C1 segment of cervical spinal cord (tissue), 14 donors: ENCODE results near the gene USP22.

Experiments
- DNase-seq, 14 donors: peaks; one replicate each; lab custom pipeline; 2025; lab: John Stamatoyannopoulos, UW

The USP22 gene

DNA sequence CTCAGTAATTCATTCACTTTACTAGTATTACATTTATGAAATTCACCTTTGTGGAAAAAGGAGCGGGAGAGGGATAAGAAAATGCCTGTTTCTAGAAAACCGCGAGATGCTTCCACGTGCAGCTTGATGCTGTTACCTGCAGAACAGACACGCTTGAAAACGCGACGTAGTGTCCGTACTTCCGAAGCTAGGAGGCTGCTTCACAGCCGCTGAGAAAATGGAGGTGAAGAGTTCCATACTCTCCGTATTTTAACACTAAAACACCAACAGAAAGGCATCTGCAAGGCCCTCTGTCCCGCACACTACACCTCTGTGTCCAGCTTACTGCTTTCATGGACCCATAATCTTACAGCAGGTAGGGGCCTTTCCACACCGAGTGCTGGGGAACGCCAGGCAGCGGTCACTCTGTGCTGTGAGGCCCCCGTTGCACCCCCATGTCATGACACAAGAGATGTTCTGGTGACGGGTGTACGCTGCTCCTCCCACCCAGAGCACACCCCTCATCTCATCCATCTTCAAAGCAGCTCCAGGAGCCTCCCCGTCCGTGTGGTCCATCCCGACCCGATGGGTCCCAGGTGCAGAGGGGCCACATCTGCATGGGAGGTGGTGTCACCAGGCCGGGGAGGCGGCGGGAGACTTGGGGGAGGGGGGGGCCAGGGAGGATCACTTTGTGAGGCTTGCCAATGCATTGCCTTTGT lies 40.4 kb downstream of the USP22 start:
- DNase-seq: peak in 1 of 14 donors; percentile 25

DNA sequence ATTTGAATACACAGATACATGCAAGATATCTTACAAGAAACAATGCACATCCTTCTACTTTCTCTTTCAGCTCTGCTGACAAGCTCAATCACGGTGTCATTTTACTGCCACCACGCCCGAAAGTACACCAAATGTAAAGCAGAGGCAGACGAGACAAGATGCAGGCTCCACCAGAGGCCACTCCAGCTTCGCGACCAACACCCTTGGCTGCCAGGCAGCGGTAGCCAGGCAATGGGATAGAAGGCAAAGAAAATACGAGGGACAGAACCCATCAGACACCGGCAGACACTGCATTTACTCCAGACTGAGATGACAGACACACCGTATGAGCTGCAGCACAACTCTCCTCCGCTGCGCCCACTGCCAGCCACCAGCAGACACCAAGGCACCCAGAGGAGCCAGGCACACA lies 41.0 kb downstream of the USP22 start:
- peak in 7 of 14 donors; percentile 10 to 38 (median 33) for DNase-seq

DNA sequence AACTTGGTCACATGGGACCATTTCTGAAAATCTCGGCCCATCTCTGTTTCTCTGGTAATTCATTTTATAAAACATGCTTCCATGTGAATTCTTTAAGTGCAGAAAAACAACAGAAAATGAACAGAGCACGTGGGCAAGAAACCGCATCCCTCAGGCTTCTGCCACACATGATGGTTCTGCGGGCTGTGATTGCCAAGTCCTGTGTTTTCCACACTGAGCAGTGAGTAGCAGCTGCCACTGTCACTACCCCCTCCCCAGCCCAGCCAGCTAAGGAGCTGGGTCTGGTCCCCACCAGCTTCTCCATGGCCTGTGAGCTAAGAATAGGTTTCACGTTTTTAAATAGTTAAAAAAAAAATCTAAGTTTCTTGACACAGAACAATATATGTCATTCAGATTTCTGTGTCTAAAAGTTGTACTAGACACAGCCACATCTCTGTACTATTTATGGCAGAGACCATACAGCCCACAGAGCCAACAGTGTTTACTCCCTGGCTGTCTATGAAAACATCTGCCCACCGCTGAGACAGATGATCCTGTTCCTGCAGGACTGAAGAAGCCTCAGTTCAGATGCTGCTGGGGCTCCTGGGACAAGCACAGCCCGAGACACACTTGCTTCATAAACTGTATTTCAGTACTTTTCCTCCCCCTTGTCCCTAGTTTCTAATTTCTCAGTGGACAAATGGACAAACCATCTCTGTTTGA lies 41.5 kb downstream of the USP22 start:
- peak in 6 of 14 donors; percentile 16 to 53 (median 30) for DNase-seq

DNA sequence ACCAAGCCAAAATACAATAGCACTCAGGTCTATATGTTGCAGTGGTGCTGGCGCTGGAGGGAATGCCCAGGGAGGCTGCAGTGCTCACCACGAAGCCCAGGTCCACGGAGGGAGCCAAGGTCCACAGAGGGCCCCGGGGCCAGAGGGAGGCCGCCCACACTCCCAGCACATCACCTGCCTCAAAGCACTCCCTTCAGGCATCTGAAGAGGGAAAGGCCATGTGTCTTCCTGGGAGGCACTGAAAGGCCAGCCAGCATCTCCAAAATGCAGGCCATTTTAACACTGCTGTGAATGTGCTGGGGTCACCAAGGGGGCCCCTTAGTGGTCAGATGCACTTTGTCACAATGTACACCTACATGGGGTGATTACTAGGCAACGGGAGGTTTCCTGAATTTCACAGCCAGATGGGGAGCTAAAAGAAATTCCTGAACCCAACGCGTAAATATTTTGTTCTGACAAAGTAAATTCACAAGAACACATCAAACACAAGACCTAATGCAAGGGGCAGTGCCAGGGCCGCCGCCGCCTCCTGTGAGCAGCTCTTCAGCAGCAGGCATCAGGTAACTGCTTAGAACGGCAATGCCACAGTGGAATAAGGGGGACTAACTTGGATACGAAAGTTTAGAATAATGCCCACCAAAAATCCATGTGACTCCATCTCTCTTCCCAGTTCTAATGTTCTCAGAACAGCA lies 42.8 kb downstream of the USP22 start:
- DNase-seq: no peak

DNA sequence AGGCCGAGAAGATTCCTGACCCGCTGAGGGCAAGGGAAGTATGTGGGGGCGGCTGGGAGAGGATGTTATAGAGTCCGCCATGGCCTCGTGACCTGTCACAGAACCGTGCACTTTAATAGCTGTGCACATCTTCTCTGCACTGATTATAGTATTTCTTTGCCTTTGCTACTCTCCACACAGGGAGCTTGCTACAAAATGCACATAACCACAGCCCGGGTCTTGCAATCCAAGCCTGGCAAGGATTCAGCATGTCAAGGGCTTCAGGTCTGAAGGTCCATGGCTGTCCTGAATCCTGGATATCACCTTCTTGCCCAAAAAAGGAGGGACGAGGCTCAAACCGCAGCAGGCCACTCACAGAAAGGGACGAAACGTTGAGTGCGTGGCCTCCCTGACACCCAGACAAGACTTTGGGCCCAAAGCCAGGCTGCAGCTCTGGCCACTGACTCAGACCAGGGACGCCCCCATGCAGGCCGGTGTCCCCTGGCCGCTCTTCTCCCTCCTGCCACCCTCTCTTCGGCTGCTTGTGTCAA lies 43.7 kb downstream of the USP22 start:
- DNase-seq: peak in 5 of 14 donors; percentile 15 to 54 (median 44)

DNA sequence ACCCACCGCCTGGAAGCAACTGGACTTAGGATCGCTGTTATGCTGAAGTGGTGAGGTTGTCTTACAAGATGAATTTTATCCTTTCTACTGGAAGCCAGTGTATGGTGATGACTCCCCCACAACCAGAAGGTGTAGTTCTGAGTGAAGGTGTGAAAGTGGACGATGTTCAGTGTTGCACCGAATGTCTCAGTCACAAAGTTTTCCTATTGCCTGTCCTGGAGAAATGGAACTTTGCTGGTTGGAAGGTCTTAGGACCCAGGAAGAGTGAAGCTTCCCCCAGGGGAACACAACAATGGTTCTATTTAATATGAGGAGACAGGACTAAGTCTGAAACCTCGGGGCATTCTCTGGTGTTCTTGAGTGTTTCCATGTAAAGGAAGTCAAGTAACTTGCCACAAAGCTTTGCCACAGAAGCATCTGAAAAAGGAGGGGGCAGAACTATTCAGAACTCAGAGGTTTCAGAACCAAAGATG lies 44.2 kb downstream of the USP22 start:
- DNase-seq: peak in 1 of 14 donors; percentile 38

DNA sequence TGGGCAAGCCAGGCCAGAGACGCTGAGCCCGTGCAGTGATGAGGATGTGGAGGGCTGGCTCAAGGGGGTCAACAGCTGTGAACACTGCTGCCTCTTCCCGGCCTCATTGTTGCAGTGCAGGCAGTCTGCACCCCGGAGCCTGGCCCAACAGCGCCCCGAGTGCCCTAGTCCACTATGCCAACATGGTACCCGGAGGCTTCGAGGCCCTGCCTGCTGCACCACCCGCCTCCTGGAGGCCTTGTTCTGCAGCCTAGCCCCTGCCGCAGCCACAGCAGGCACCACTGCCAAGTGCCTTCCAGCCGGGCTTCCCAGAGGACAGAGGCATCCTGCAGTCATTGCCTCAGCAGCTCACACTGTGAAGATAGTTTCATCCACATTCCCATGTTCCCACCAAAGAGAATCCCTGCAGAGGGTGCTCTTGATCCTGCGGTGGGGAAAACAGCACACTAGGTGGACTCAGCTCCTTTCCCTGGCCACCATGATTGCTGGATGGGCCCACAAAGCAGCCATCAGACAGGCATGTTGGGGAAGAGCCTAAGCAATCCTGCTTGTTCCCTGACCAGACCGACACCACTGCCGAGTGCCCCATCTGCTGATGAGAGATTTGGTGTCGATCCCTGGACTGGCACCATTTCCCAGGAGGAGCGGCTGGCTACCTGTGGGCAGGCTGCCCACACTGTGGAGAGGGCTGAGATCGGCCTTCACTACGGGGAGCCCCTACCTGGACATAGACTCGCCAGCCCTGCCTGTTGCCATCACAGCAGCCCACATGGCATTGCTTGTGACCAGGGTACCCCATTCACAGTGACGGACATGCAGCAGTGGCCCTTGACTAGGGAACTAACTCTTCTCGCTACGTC lies 44.9 kb downstream of the USP22 start:
- DNase-seq: peak in 1 of 14 donors; percentile 33

DNA sequence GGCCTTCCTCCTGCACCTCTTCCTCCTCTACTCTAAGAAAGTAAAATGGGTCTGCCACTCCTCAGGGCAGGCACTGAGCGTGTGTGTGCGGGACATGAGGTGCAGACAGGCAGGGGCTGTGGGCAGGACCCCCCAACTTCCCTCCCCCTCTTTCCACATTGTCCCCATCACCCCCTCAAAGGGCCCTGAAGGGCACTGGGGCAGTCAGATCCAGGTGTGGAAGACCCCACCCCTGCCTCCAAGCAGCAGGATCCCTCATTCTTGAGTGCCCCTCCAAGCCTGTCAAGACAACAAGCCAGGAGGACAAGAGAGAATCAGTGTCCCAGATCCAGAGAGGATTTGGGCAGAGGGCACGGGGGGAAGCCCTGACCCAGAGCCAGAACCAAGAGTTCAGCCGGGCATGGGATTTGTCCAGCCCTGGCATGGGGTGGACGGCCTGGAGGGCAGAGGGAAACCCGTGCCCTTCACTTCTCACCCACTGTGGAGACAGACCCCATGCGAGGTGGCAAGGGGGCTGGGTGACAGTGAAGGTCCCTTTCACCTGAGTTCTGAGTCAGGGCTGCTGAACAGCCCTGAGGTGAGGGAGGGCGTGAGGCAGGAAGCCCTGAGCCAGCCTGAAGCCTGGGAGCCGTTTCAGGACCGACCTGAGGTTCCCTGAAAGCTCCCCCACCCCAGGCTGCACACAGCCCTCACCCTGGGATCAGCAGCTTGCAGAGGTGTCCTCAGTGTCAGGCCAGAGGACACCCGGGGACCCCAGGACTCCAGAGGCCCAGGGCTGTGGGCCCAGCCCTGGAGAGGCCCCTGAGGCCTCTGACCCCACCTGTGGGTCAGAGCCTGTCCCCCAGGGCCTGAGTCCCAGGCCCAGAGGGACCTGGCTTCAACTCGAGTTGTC lies 45.8 kb downstream of the USP22 start:
- no peak for DNase-seq

DNA sequence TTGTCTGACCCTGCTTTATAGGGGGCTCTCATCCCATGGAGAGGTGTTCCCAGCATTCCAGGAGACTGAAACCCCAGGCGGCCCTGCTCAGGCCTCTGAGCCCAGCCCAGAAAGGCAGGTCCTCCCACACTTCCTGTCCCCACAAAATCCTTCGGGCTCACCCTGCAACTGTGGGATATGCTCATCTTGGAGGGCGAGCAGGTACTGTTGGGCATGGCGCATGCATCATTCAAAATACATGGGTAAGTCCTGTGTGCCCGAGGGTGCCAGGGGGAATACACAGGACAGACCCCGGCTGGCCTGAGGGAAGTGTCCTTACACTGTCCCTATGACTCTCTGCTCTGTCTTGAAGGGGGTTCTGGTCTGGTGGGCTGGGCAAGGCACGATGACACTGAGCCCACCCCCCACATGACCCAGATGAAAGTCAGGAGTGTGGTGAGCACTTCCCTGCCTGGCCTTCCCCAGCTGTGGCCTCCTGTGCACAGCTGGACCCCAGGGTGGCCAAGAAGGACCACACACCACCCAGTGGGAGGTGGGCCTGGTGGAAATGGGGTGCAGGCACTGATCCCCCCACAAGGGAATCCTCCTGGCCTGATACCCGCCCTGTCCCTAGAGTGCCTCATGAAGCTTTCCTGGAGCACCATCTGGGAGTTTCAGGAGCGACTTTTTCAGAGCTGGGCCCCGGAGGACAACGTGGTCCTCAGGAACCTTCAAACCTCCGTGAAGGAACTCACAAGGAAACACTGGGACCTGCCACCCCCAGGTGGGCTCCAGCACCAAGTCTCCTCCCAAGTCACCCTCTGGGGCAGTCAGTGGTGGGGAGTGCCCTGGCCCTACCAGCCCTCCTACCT lies 46.7 kb downstream of the USP22 start:
- no peak for DNase-seq

DNA sequence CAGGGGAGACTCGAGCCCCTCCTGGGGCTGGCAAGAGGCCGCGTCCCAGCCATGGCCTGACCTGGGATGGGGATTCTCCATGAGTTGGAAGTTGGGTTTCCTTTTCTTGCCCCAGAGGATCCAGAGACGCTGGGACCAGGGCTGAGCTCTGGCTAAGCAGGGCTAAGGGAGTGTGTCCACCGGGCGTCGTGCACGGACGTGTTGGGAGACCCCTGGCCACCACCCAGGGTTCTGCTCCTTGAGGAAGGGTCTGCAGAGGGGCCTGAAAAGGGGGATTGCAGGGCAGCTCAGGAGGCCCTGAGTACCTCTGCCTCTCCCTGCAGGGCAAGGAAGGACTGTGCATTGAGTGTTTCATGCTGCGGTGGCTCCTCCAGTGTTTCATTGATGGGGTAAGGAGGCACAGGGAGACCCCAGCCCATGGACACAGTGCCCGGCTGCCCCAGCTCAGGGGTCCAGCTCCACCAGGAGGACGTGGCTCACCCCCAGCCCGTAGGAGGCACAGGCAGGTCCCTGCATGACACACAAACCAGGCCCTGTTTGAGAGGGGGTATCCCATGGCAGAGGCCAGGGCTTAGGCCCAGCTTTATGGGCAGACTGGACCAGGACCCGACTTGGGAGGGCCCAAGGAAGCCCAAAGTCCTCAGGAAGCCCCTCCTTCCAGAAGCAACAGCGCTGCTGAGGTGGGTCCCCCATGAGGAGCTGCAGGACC lies 47.5 kb downstream of the USP22 start:
- DNase-seq: no peak

DNA sequence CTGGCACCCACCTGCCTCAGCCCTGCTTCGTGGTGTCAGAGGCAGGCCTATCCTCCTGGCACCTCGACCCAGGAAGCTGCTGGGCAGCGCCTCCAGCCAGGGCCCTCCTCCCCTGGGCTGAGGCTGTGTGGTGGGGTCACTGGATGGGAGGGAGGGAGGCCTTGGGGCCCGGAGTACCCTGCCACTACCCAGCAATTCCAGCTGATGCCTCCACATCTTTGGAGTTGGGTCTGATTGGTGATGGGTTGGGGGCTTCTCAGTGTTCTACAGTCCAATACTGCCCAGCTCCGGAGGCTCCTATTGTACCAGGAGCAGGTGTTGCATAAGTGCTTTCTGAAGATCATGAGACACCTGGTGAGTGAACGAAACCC lies 48.0 kb downstream of the USP22 start:
- DNase-seq: no peak

DNA sequence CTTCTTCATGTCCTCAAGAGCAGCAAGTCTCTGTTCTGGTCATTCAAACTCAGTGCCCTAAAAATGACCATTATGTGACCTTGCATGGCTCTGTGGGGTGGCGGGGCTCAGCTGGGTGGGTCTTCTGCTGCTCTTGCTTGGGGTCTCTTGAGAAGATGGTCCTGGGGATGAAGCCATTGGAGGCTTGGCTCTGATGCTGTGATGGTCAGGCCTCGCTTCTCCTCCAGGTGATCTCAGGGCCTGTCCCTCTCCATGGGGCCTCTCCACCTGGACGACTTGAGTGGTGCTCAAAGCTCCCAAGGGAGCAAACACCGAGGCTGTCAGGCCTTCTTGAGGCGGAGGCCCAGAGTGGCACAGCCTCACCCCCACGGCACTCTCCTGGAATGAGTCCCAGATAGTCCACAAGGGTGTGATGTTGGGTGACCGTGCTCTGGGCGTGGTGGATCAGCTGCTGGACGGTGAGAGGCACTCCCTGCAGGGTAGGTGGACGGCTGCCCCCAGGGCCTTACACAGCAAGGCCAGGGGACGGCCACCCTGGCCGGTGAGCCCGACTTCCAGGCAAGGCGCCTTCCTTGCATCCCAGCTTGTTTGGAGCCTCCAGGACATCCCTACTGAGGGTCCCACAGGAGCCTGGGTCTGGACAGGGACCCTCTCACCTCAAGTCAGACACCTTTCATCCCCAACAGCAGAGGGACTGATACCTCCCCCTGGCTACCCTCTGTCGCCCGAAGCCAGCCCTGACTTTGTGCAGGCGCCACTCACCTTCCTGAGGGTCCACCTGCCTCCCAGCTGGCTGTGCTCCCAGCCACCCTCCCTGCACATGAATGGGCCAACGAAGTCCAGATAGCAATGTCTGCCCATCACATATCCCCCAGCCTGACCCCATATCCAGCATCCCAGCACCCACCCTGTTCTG lies 48.7 kb downstream of the USP22 start:
- no peak for DNase-seq

DNA sequence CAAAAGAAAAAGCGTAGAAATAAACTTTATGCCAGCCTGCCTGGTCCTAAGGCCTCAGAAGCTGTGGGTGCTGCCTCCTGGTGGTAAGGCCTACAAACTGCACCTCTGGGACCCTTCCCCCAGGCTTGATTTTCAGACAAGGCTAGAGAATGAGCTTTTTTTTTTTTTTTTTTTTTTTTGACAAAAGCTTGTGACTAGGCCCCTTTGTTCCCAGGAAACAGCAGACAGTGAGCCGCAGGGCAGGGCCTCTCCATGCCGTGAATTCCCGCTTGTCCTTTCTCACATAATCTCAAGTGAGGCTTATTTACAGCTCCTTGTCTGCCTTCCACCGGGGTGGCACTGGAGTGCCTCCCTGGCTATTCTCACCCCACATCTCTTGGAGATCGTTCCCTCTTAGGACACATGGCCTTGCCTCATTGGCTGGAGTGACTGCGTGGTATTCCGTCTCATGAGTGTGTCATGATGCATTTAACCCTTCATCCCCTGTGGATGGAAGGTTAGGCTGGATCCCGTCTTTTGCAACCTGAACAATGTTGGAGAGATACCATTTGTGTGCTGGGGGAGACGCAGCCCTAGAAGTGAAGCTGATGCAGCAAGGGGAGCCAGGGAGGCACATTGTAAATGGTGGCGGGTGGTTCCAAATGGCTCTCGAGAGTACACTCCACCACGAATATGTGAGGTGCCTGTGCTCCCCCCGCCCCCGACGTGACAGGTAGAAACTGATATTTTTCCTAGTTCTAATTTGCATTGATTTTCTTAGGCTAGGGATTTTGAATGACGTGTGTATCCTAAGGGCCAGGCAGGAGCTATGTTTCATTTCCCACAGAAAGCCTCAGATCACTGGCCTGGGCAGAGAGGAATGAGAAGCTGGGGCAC lies 49.6 kb downstream of the USP22 start:
- peak in 11 of 14 donors; percentile 37 to 84 (median 69) for DNase-seq

DNA sequence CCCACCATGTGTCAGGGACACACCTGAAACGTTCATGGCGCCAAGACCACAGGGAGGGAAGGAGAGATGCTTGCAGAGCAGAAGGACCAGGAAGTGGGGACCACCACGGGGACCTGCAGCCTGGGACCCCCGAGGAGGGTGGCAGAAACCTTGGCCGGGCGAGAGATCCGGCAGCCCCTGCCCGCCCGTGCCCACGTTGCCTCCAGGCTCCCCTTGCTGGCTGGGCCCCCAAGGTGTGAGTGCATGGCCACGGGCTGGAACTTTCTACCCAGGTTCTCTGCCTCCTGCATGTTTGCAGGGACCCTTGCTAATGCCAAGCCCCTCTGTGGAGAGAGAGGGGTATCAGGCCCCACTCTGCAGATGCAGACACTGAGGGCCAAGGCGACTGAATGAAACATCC lies 50.4 kb downstream of the USP22 start:
- DNase-seq: no peak

DNA sequence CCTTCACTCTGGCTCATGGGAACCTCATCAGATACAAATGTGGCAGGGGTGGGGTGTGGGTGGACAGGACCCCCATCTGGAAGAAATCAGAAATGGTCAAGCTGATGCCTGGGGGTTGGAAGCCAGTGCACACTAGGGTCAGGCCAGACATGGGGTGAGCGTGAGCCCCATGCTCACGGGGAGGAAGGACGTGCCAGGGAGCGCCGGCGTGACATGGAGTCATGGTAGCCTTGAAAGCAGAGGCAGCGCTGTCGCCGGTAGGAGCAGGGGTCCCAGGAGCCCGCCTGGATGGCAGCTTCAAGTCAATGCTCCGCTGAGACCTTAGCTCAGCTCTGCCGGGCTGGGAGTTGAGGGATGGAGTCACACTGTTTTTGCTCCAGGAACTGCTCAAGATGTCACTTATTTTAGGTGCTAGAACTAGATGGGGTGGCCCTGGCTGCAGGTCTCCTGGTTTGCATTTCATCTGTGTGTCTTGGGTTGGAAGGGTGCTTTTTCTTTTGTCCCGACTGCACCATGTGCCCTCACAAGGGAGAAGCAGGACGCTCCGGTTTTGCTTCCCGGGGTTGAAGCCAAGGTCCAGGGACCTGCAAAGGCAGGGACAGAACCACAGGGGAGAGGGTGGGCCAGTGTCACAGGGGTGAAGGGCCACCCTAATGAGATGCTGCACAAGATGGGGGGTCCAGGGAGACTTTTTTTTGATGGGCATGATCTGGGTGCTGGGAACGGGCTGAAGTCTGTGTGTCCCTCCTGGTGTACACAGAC lies 51.4 kb downstream of the USP22 start:
- DNase-seq: no peak
